B cell (primary cell): ENCODE results near the gene MGME1. TPM values are rescaled to one million over a fixed set of nuclear protein-coding genes. Genes with fewer than 3 reads are reported as not detected.

ENCODE experiments used
- ATAC-seq: fragments of 200-7000 bp; cut with Tn5 transposase; one replicate; pipeline ENCODE4 v1.10.0; 2021; ENCODE audit warnings: low read depth, mild to moderate bottlenecking, moderate number of reproducible peaks, moderate library complexity
- CTCF ChIA-PET: fragments of 350-600 bp; sonication (Branson Sonifier 250); formaldehyde crosslinking; loops from one replicate; lab custom pipeline; 2021; ENCODE audit warnings: antibody characterized with exemption, inconsistent platforms; lab: Charles Lee
- POLR2A ChIA-PET: fragments of 350-600 bp; sonication (Branson Sonifier 250); formaldehyde crosslinking; loops from one replicate; lab custom pipeline; 2021; ENCODE audit warnings: antibody characterized with exemption; lab: Charles Lee
- DNase-seq: peaks from one replicate; pipeline ENCODE4 v3.0.0; 2013
- H2AFZ ChIP-seq: 2 replicates; pipeline ENCODE4 v1.6.1; 2012; ENCODE audit warnings: mild to moderate bottlenecking, low read depth, low read length; ENCODE audit not compliant: insufficient read depth, poor library complexity, severe bottlenecking
- H3K27ac ChIP-seq, 2 donors: 1 replicate in 1 of 2; 2 replicates in 1 of 2; pipeline ENCODE4 v1.5.1; 2012 to 2013; ENCODE audit warnings: low read length in 2 of 2, mild to moderate bottlenecking in 2 of 2, moderate library complexity in 1 of 2
- H3K27me3 ChIP-seq, 4 experiments: fragments of 200-600 bp in 1 of 4; sonication (generic) in 1 of 4; replicated peaks in 1 of 4; 1 replicate in 2 of 4; 2 replicates in 2 of 4; pipeline versions ENCODE4 v1.6.1 to v1.7.0; 2013 to 2016; ENCODE audit warnings: low read length in 3 of 4, mild to moderate bottlenecking in 2 of 4, mixed read lengths in 1 of 4, moderate library complexity in 1 of 4; ENCODE audit not compliant: insufficient read depth in 4 of 4, control insufficient read depth in 3 of 4; ENCODE audit errors: control extremely low read depth in 1 of 4
- H3K36me3 ChIP-seq, 2 experiments: replicated peaks in 1 of 2; 1 replicate in 1 of 2; 2 replicates in 1 of 2; pipeline versions ENCODE4 v1.6.1 to v1.7.1; 2013; ENCODE audit warnings: low read length in 1 of 2; ENCODE audit not compliant: insufficient read depth in 2 of 2, control insufficient read depth in 1 of 2; ENCODE audit errors: control extremely low read depth in 1 of 2, extremely low read depth in 1 of 2
- H3K4me1 ChIP-seq, 2 donors: fragments of 200-600 bp in 1 of 2; sonication (generic) in 1 of 2; 1 replicate in 1 of 2; 2 replicates in 1 of 2; pipeline versions ENCODE4 v1.5.1 to v1.6.1; 2013 to 2017; ENCODE audit warnings: low read length in 2 of 2; ENCODE audit not compliant: control insufficient read depth in 2 of 2, insufficient read depth in 2 of 2
- H3K4me2 ChIP-seq: replicated peaks from 2 replicates; pipeline ENCODE3; 2012; ENCODE audit warnings: mild to moderate bottlenecking, low read depth, low read length; ENCODE audit not compliant: poor library complexity, severe bottlenecking
- H3K4me3 ChIP-seq, 5 experiments: fragments of 200-600 bp in 1 of 5; sonication (generic) in 1 of 5; 1 replicate in 3 of 5; 2 replicates in 2 of 5; pipeline versions ENCODE4 v1.5.1 to v1.7.0; 2011 to 2016; ENCODE audit warnings: low read length in 4 of 5, mild to moderate bottlenecking in 4 of 5, low read depth in 2 of 5, control low read depth in 1 of 5, moderate library complexity in 1 of 5; ENCODE audit not compliant: insufficient read depth in 1 of 5; ENCODE audit errors: control extremely low read depth in 1 of 5, extremely low read depth in 1 of 5
- H3K79me2 ChIP-seq: fragments of 200-600 bp; sonication (generic); one replicate; pipeline ENCODE4 v1.6.0; 2016; ENCODE audit warnings: low read length; ENCODE audit not compliant: control insufficient read depth, insufficient read depth
- H3K9ac ChIP-seq: fragments of 200-600 bp; sonication (generic); 2 replicates; pipeline ENCODE4 v1.6.1; 2017; ENCODE audit warnings: mild to moderate bottlenecking, low read length, moderate library complexity
- H3K9me3 ChIP-seq, 3 donors: one replicate each; pipeline versions ENCODE4 v1.6.1 to v1.7.1; 2013; ENCODE audit warnings: low read length in 2 of 3; ENCODE audit not compliant: control insufficient read depth in 2 of 3, insufficient read depth in 1 of 3; ENCODE audit errors: control extremely low read depth in 1 of 3
- H4K20me1 ChIP-seq: 2 replicates; pipeline ENCODE4 v1.6.0; 2012; ENCODE audit warnings: mild to moderate bottlenecking, low read length; ENCODE audit not compliant: insufficient read depth, control insufficient read depth, poor library complexity, severe bottlenecking
- H3K27ac Mint-ChIP-seq: one replicate; pipeline ENCODE4 v1.8.0; 2021; ENCODE audit warnings: mixed read lengths
- H3K27me3 Mint-ChIP-seq: one replicate; pipeline ENCODE4 v1.8.0; 2021; ENCODE audit warnings: mixed read lengths
- H3K4me1 Mint-ChIP-seq: one replicate; pipeline ENCODE4 v1.8.0; 2021; ENCODE audit warnings: mixed read lengths
- H3K4me3 Mint-ChIP-seq: one replicate; pipeline ENCODE4 v1.8.0; 2021; ENCODE audit warnings: mixed read lengths
- H3K9me3 Mint-ChIP-seq: one replicate; pipeline ENCODE4 v1.8.0; 2022; ENCODE audit warnings: mixed read lengths; ENCODE audit not compliant: insufficient read depth
- CTCF ChIP-seq: fragments of 200-600 bp; IDR thresholded peaks from one replicate; pipeline ENCODE4 v1.8.0; 2022; ENCODE audit warnings: antibody characterized with exemption, mild to moderate bottlenecking
- EZH2 ChIP-seq: IDR thresholded peaks from 2 replicates; pipeline ENCODE4 v1.6.1; 2012; ENCODE audit warnings: borderline replicate concordance, low read depth, mild to moderate bottlenecking, moderate library complexity, low read length; ENCODE audit not compliant: insufficient read depth, poor library complexity, severe bottlenecking
- WGBS: methylation state at CpG from one replicate; pipeline ENCODE4 v1.1.5; 2013; ENCODE audit warnings: missing lambda C conversion rate; ENCODE audit not compliant: insufficient coverage; 5-methylcytosine and 5-hydroxymethylcytosine counted together
- intact Hi-C: fragments of 100-400 bp; cut with micrococcal nuclease; formaldehyde crosslinking; loops from one replicate; pipeline ENCODE4 v1.10.0; 2022
- polyA plus RNA-seq: library from polyadenylated mRNA; depleted of rRNA; stranded (reverse); fragments of >200 nt; gene quantifications from 2 replicates; pipeline ENCODE4 v1.2.3, GENCODE V29; 2012
- total RNA-seq, 2 donors: library from RNA; stranded (reverse); fragments of 120-200 nt in 1 of 2; gene quantifications; 1 replicate in 1 of 2; 2 replicates in 1 of 2; pipeline versions ENCODE4 v1.2.3 to v1.2.4, GENCODE V29; 2013 to 2022

The MGME1 gene
- total and polyA plus RNA-seq, 2 donors (not counting 1 experiment from before 2014, with no cell fraction given) = 29.8 to 33.2 TPM

- no peaks in the 10 kb centered on the region for H3K79me2 ChIP-seq
- intact Hi-C loops = no loop called here
- no peak overlapping the region for H3K9ac ChIP-seq
- ATAC-seq (no peak), DNase-seq (no peak)
- H3K9me3 ChIP-seq = no peaks in the 10 kb centered on the region
- ChIA-PET POLR2A (interaction anchor here (0.7 kb wide), 1 partner anchor 124 kb away, joined by 6 read pairs; no protein-coding TSS in a partner anchor), CTCF (no interaction called here)
- H3K4me2 ChIP-seq = no peak overlapping the region
- no peaks in the 10 kb centered on the region for H3K36me3 ChIP-seq
- no peak overlapping the region for H3K27ac ChIP-seq
- H3K9me3 Mint-ChIP-seq = no peaks in the 10 kb centered on the region
- peaks cover 20% of the 10 kb centered on the region in 2 donors for H3K4me1 ChIP-seq
- TF ChIP-seq CTCF (no peak), EZH2 (no peak)
- no peak overlapping the region for H3K4me3 Mint-ChIP-seq
- no peak overlapping the region for H3K27ac Mint-ChIP-seq
- H3K4me3 ChIP-seq = no peak overlapping the region
- H2AFZ ChIP-seq = no peak overlapping the region
- H3K27me3 ChIP-seq = no peaks in the 10 kb centered on the region
- H4K20me1 ChIP-seq = no peaks in the 10 kb centered on the region
- H3K27me3 Mint-ChIP-seq = no peaks in the 10 kb centered on the region
- peaks cover 23% of the 10 kb centered on the region for H3K4me1 Mint-ChIP-seq
- WGBS = 95% methylated on average over 4 of the region's 7 CpGs
These were observed 40.3 kb downstream of the MGME1 start for GRCh38 chr20:18009116-18009515.

- Mint-ChIP-seq H3K4me3 (no peak overlapping the region), H3K27ac (no peak overlapping the region), H3K9me3 (no peaks in the 10 kb centered on the region), H3K4me1 (peaks cover 3% of the 10 kb centered on the region), H3K27me3 (no peaks in the 10 kb centered on the region)
- POLR2A ChIA-PET = no interaction called here
- Histone ChIP-seq H3K9ac (no peak overlapping the region), H3K9me3 (no peaks in the 10 kb centered on the region), H3K4me1 (no peaks in the 10 kb centered on the region), H3K4me3 (no peak overlapping the region), H3K27me3 (no peaks in the 10 kb centered on the region), H2AFZ (no peak overlapping the region), H4K20me1 (no peaks in the 10 kb centered on the region), H3K27ac (no peak overlapping the region), H3K4me2 (no peak overlapping the region), H3K36me3 (no peaks in the 10 kb centered on the region), H3K79me2 (no peaks in the 10 kb centered on the region)
- no peak for DNase-seq
- WGBS = 97% methylated on average over 14 of the region's 14 CpGs
- no peak for TF ChIP-seq EZH2
- no peak for TF ChIP-seq CTCF
- no peak for ATAC-seq
- CTCF ChIA-PET = no interaction called here
- intact Hi-C loops = no loop called here
These were observed 42.7 kb downstream of the MGME1 start for GRCh38 chr20:18011482-18011881.
